Measurements from ENCODE around the gene WDFY4. TPM values are rescaled to one million over a fixed set of nuclear protein-coding genes. Genes with fewer than 3 reads are reported as not detected.

WDFY4 gene
- total RNA-seq, 1 donor from 2014 or later, result 2.6 TPM

DNA sequence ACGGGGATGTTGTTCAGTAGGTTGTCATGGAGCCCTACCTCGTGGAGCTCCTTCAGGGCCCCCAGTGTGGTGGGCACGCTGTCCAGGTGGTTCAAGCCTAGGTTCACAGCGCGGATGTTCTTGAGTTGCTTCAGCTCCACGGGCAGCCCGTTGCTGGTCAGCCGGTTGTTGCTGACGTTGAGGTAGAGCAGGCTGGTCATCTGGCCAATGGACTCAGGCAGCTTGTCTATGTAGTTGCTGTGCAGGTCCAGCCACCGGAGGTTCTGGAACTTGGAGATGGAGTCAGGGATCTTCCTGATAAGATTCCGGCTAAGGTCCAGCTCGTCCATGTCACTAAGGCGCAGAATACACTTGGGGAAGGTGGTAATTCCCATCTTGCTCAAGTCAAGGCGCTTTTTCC, 229.0 kb downstream of the WDFY4 start:
- H3K27me3 ChIP-seq (ENCODE audit: control insufficient read depth in 3 of 3, insufficient read depth in 3 of 3, low read length in 3 of 3), result no peaks in the 10 kb centered on the region

DNA sequence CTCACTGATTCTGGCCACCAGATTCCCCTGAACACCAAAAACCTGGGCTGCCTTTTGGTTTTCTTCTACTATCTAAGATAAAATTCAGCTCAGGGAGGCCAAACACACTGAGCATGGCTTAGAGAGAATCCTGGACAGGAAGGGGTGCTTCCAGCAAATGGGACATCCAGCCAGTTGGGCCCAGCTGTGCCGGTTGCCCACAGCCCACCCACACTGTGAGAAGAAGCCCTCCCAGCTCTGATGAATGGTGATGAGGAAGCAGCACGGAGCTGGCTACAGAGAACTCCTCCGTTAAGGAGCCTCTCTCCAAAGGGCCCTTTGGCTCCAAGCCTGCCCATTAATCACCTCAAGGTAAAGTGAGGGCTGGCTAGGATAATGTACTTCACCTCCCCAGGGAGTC, 239.1 kb downstream of the WDFY4 start:
- H3K27me3 ChIP-seq (ENCODE audit: control insufficient read depth in 3 of 3, insufficient read depth in 3 of 3, low read length in 3 of 3), result peaks cover 0 to 5% (median 4%) of the 10 kb centered on the region in 3 donors
- no peaks in the 10 kb centered on the region for H3K4me1 ChIP-seq (ENCODE audit: control insufficient read depth in 3 of 3, insufficient read depth in 3 of 3, low read length in 3 of 3)
- no peak overlapping the region for H3K4me3 ChIP-seq (ENCODE audit: low read length in 3 of 3)
- no peaks in the 10 kb centered on the region for H3K36me3 ChIP-seq (ENCODE audit: control insufficient read depth in 3 of 3, insufficient read depth in 3 of 3, low read length in 3 of 3)
- H3K27ac ChIP-seq (ENCODE audit: low read depth, low read length), result no peak overlapping the region
- no peak overlapping the region for H3K9ac ChIP-seq (ENCODE audit: low read depth in 1 of 3, low read length in 3 of 3)
- no peaks in the 10 kb centered on the region for H3K9me3 ChIP-seq (ENCODE audit: control insufficient read depth in 3 of 3, low read length in 3 of 3)

More for the DNA sequence above, 229.0 kb downstream of the WDFY4 start:
- Histone ChIP-seq H3K9me3 (ENCODE audit: control insufficient read depth in 3 of 3, low read length in 3 of 3) (no peaks in the 10 kb centered on the region), H3K9ac (ENCODE audit: low read depth in 1 of 3, low read length in 3 of 3) (no peak overlapping the region), H3K36me3 (ENCODE audit: control insufficient read depth in 3 of 3, insufficient read depth in 3 of 3, low read length in 3 of 3) (no peaks in the 10 kb centered on the region), H3K27ac (ENCODE audit: low read depth, low read length) (no peak overlapping the region), H3K4me1 (ENCODE audit: control insufficient read depth in 3 of 3, insufficient read depth in 3 of 3, low read length in 3 of 3) (no peaks in the 10 kb centered on the region), H3K4me3 (ENCODE audit: low read length in 3 of 3) (no peak overlapping the region)

DNA sequence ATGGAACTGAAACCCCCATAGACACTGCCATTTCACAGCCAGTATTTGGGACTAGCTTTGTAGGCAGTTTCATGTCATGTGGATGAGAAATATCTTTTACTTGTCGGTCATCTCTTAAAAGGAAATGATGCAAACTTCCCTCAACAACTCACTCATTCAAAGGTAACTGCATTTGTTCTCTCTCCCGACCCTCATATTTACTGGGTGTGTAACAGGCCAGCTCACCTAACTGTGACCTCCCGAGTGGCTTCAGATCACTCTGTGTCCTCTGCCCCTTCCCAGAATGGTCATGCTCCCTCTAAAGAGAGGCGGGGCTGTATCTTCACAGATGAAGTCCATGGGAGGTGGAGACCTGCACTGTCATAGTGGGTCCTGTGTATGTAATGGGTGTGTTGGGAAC, 240.3 kb downstream of the WDFY4 start:
- Histone ChIP-seq H3K27ac (ENCODE audit: low read depth, low read length) (no peak overlapping the region), H3K4me1 (ENCODE audit: control insufficient read depth in 3 of 3, insufficient read depth in 3 of 3, low read length in 3 of 3) (no peaks in the 10 kb centered on the region), H3K9me3 (ENCODE audit: control insufficient read depth in 3 of 3, low read length in 3 of 3) (no peaks in the 10 kb centered on the region), H3K9ac (ENCODE audit: low read depth in 1 of 3, low read length in 3 of 3) (no peak overlapping the region), H3K36me3 (ENCODE audit: control insufficient read depth in 3 of 3, insufficient read depth in 3 of 3, low read length in 3 of 3) (no peaks in the 10 kb centered on the region), H3K27me3 (ENCODE audit: control insufficient read depth in 3 of 3, insufficient read depth in 3 of 3, low read length in 3 of 3) (peaks cover 0 to 5% (median 4%) of the 10 kb centered on the region in 3 donors), H3K4me3 (ENCODE audit: low read length in 3 of 3) (no peak overlapping the region)

DNA sequence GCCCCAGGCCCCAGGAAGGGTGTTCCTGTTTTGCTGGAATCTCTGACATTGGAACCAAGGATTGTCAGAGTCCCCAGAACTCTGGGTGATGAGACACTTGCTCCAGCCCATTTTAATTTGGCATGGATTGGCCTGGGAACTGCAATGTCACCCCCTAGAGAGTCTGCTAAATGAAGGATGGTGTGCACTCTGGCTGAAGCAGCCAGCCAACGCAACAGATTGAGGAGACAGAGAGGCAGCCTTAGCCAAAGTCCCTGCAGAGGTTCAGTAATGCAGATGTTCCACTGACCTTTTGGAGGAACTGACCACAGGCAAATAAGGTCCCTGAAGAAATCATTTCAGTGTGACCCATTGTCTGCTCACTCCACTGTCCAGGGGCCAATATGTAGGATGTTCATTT, 241.6 kb downstream of the WDFY4 start:
- no peak overlapping the region for H3K9ac ChIP-seq (ENCODE audit: low read depth in 1 of 3, low read length in 3 of 3)
- no peak overlapping the region for H3K27ac ChIP-seq (ENCODE audit: low read depth, low read length)
- no peaks in the 10 kb centered on the region for H3K36me3 ChIP-seq (ENCODE audit: control insufficient read depth in 3 of 3, insufficient read depth in 3 of 3, low read length in 3 of 3)
- peaks cover 0 to 5% (median 4%) of the 10 kb centered on the region in 3 donors for H3K27me3 ChIP-seq (ENCODE audit: control insufficient read depth in 3 of 3, insufficient read depth in 3 of 3, low read length in 3 of 3)
- no peaks in the 10 kb centered on the region for H3K9me3 ChIP-seq (ENCODE audit: control insufficient read depth in 3 of 3, low read length in 3 of 3)
- no peaks in the 10 kb centered on the region for H3K4me1 ChIP-seq (ENCODE audit: control insufficient read depth in 3 of 3, insufficient read depth in 3 of 3, low read length in 3 of 3)
- H3K4me3 ChIP-seq (ENCODE audit: low read length in 3 of 3), result no peak overlapping the region

DNA sequence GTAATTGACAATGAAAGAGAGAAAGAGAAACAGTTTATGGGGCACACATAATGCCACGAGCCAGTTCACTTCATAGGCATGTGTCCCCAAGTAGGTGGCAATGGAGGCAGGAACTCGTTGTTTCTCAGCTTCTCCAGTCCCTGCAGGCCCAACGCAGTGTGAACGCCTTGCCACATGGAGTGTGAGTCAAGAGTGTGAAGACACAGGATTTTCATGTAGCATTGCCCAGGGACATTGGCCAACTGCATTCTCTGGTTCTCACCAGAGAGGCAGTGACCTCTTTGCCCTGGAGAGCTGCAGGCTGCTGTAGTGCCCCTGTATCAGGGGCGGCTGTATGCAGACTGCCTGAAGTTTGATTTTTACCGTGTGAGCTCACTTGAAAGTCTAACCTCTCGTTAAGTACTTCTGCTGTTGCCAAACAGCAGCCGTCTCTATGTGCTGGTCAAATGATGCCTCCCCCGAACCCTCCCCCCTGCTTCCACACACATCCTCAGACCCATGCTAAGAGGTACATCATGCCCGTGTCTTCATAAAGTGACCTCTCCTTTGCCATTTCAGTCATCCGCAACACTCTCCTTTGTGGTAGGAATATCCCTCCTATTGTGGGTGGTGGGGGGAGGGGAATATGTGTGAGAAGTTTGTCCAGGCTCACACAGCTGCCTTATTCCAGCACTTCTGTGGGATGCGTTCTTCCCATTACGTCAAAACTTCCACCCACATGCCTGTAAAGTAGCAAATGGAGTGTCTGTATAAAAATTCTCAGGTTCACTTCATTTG, 242.3 kb downstream of the WDFY4 start:
- no peak overlapping the region for H3K4me3 ChIP-seq (ENCODE audit: low read length in 3 of 3)
- no peaks in the 10 kb centered on the region for H3K36me3 ChIP-seq (ENCODE audit: control insufficient read depth in 3 of 3, insufficient read depth in 3 of 3, low read length in 3 of 3)
- H3K27me3 ChIP-seq (ENCODE audit: control insufficient read depth in 3 of 3, insufficient read depth in 3 of 3, low read length in 3 of 3), result peaks cover 0 to 5% (median 4%) of the 10 kb centered on the region in 3 donors
- H3K4me1 ChIP-seq (ENCODE audit: control insufficient read depth in 3 of 3, insufficient read depth in 3 of 3, low read length in 3 of 3), result no peaks in the 10 kb centered on the region
- H3K27ac ChIP-seq (ENCODE audit: low read depth, low read length), result no peak overlapping the region
- no peak overlapping the region for H3K9ac ChIP-seq (ENCODE audit: low read depth in 1 of 3, low read length in 3 of 3)
- no peaks in the 10 kb centered on the region for H3K9me3 ChIP-seq (ENCODE audit: control insufficient read depth in 3 of 3, low read length in 3 of 3)

DNA sequence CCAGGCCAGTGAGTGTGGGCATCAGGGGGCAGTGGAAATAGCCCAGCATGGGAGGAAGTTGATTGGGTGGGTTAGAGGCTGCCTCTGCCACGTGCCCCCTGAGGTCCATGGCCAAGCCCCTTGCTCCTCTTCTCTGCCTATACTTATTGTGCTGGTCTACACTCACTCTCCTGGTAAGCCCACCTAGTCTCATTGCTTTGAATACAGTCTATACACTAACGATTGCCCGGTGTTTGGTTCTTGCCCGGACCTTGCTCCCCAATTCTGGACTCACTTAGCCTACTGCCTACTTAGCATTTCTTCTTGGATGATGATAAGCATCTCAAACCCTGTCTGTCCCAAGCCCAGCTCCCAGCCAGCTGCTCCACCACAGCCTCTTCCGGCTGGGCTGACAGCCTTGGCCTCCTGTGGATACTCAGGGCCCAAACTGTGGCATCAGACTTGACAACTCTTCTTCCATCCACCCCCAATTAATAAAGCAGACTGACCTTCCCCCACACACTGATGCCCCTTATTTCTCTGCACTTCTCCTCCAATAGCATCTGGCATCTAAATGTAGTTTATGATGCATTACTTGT, 244.8 kb downstream of the WDFY4 start:
- peaks cover 0 to 5% (median 4%) of the 10 kb centered on the region in 3 donors for H3K27me3 ChIP-seq (ENCODE audit: control insufficient read depth in 3 of 3, insufficient read depth in 3 of 3, low read length in 3 of 3)
- no peak overlapping the region for H3K9ac ChIP-seq (ENCODE audit: low read depth in 1 of 3, low read length in 3 of 3)

DNA sequence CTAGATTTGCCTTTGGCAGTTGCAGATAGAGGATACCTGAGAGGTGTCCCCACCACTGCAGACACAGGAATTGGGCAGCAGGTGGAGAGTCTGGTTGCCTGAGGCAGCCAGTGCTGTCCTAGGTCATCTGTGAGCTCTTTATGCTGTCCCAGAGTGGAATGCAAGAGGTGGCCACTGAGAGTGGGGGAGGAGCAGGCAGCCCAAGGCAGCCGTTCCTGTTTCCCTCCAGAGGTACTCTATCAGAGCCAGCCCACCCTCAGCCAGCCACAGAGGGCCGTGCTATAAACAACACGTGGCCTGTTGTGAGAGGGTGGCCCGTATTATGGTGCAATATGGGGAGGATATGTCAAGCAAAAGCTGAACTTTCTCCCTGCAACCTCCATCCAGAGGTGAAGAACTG, 246.5 kb downstream of the WDFY4 start:
- Histone ChIP-seq H3K27me3 (ENCODE audit: control insufficient read depth in 3 of 3, insufficient read depth in 3 of 3, low read length in 3 of 3) (peaks cover 0 to 5% (median 4%) of the 10 kb centered on the region in 3 donors), H3K27ac (ENCODE audit: low read depth, low read length) (no peak overlapping the region), H3K9ac (ENCODE audit: low read depth in 1 of 3, low read length in 3 of 3) (no peak overlapping the region), H3K4me3 (ENCODE audit: low read length in 3 of 3) (no peak overlapping the region), H3K4me1 (ENCODE audit: control insufficient read depth in 3 of 3, insufficient read depth in 3 of 3, low read length in 3 of 3) (no peaks in the 10 kb centered on the region), H3K36me3 (ENCODE audit: control insufficient read depth in 3 of 3, insufficient read depth in 3 of 3, low read length in 3 of 3) (no peaks in the 10 kb centered on the region), H3K9me3 (ENCODE audit: control insufficient read depth in 3 of 3, low read length in 3 of 3) (no peaks in the 10 kb centered on the region)

More for the DNA sequence above, 244.8 kb downstream of the WDFY4 start:
- Histone ChIP-seq H3K36me3 (ENCODE audit: control insufficient read depth in 3 of 3, insufficient read depth in 3 of 3, low read length in 3 of 3) (no peaks in the 10 kb centered on the region), H3K4me3 (ENCODE audit: low read length in 3 of 3) (no peak overlapping the region), H3K27ac (ENCODE audit: low read depth, low read length) (no peak overlapping the region), H3K9me3 (ENCODE audit: control insufficient read depth in 3 of 3, low read length in 3 of 3) (no peaks in the 10 kb centered on the region), H3K4me1 (ENCODE audit: control insufficient read depth in 3 of 3, insufficient read depth in 3 of 3, low read length in 3 of 3) (no peaks in the 10 kb centered on the region)

DNA sequence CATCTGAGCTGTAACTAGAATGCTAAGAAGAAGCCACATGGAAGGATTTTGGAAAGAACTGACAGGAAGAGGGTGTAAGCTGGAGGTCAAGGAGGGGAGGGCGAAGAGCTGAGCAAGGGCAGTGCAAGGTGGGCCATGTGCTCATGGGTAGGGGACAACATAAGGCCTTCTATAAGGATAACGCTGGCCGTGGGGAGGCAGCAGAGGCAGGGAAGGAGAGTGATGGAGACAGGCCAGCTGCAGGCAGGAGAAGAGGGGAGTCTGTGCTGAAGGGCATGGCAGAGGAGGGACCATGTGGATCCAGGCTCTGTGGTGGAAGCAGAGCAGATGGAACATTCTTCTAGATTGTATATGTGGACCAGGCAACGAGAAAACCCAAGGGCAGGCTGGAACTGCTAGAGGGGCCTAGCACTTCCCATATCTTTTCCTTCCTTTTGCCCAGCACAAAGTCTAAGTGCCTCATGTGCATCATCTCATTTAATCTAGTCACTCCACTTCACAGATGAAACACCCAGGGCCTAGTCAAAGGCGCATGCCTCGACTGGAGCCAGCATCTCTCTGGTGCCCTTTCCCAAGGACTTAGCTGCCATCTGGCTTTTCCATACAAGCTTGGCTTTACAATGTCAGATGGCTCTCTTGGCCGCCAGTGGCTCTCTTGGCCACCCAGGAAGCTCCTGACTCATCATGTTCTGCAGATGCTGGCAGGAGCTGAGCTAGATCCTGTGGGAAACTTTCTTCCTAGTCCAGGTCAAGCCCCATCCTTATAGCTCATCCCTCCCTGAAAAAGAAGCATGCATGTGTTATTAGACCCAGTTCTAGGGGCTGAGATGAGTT, 248.4 kb downstream of the WDFY4 start:
- Histone ChIP-seq H3K4me1 (ENCODE audit: control insufficient read depth in 3 of 3, insufficient read depth in 3 of 3, low read length in 3 of 3) (no peaks in the 10 kb centered on the region), H3K4me3 (ENCODE audit: low read length in 3 of 3) (no peak overlapping the region), H3K9ac (ENCODE audit: low read depth in 1 of 3, low read length in 3 of 3) (no peak overlapping the region), H3K27ac (ENCODE audit: low read depth, low read length) (no peak overlapping the region), H3K9me3 (ENCODE audit: control insufficient read depth in 3 of 3, low read length in 3 of 3) (no peaks in the 10 kb centered on the region), H3K36me3 (ENCODE audit: control insufficient read depth in 3 of 3, insufficient read depth in 3 of 3, low read length in 3 of 3) (no peaks in the 10 kb centered on the region), H3K27me3 (ENCODE audit: control insufficient read depth in 3 of 3, insufficient read depth in 3 of 3, low read length in 3 of 3) (peaks cover 0 to 5% (median 4%) of the 10 kb centered on the region in 3 donors)

DNA sequence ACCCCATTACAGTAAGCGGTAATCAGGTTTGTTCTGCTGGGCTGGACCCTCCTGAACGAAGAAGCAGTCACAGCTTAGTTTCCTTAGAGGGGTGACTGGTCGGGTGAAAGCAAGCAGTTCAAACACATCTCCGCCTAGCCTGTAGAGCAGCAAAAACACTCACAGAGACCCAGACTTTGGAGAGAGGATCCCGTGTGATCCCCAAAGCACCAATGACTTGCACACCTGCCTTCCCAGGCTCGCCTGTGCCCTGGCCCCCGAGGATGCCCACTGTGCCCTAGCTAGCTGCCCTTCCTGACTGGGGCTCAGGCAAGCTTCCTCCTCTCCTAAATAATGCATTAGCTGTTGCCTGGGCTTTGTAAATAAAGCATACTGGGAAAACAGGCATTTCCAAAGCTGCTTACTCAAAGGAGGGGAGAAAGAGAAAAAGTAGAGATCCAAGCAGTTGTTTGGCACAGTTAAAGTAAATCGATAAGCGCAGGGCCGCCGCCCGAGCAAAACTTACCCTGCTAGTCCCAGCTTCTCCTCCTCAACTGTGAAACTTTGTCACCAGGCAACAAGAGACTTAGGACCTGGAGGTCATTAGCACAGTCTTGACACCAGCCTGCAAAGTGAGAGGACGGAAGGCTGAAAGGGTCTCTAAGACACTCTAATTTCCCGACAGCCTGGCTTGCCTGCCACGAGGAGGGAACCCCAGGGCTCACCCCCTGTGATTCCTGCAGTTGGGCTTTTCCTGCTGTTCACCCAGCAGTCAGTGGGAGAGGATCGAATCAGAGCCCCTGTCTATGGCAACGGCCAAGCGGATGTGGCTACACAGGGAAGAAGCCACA, 250.2 kb downstream of the WDFY4 start:
- Histone ChIP-seq H3K36me3 (ENCODE audit: control insufficient read depth in 3 of 3, insufficient read depth in 3 of 3, low read length in 3 of 3) (no peaks in the 10 kb centered on the region), H3K9me3 (ENCODE audit: control insufficient read depth in 3 of 3, low read length in 3 of 3) (no peaks in the 10 kb centered on the region), H3K4me1 (ENCODE audit: control insufficient read depth in 3 of 3, insufficient read depth in 3 of 3, low read length in 3 of 3) (no peaks in the 10 kb centered on the region), H3K27me3 (ENCODE audit: control insufficient read depth in 3 of 3, insufficient read depth in 3 of 3, low read length in 3 of 3) (no peaks in the 10 kb centered on the region), H3K27ac (ENCODE audit: low read depth, low read length) (no peak overlapping the region), H3K9ac (ENCODE audit: low read depth in 1 of 3, low read length in 3 of 3) (no peak overlapping the region), H3K4me3 (ENCODE audit: low read length in 3 of 3) (no peak overlapping the region)

All from skeletal muscle tissue (tissue), 4 donors.